Activated CD4-positive, alpha-beta T cell treated with anti-CD3 and anti-CD28 coated beads for 4 hours (primary cell): ENCODE measurements around the gene PLBD1.

Experiments used
- DNase-seq, 2 donors: peaks; one replicate each; pipeline ENCODE4 v3.0.0-alpha.2; 2020

The PLBD1 gene, protein sequence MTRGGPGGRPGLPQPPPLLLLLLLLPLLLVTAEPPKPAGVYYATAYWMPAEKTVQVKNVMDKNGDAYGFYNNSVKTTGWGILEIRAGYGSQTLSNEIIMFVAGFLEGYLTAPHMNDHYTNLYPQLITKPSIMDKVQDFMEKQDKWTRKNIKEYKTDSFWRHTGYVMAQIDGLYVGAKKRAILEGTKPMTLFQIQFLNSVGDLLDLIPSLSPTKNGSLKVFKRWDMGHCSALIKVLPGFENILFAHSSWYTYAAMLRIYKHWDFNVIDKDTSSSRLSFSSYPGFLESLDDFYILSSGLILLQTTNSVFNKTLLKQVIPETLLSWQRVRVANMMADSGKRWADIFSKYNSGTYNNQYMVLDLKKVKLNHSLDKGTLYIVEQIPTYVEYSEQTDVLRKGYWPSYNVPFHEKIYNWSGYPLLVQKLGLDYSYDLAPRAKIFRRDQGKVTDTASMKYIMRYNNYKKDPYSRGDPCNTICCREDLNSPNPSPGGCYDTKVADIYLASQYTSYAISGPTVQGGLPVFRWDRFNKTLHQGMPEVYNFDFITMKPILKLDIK

DNA sequence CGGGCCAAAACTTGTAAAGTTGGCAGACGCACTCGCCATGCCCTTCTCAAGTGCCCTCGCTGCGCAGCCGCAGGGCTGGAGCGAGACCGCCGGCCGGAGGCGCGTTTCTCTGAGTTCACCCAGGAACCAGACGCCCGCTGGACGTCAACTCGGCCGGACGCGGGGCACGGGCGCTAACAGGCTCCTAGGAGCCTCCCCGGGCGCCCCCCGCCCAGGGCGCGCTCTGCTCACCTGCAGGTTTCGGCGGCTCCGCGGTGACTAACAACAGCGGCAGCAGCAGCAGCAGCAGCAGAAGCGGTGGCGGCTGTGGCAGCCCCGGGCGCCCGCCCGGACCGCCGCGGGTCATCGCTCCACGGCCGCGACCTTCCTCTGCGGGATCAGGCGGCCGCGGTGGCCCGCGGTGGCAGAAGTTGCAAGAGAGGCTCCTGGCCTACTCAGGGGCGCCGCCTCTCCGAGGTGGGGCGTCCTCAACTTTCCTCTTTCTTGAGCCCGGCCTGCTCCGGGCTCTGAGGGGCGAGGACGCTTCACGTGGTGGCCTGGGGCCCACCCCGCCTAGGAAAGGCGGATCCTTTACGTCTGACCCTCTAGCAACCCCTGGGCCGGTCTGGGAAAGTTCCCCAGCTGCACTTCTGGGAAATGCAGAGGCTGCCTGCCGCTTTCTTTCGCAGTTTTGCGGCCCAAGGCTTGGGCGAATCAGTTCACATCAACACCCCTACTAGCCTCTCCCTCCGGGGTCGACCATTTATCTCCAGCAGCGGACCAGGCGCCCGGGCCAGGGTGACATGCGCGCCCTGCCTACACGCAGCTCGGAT is at the start of gene PLBD1:
Gene PLBD1 (minus strand): TSS at position 533 of the 812 bp plus-strand sequence. CDS start 187 bp downstream, at position 346.
- no peak for DNase-seq

DNA sequence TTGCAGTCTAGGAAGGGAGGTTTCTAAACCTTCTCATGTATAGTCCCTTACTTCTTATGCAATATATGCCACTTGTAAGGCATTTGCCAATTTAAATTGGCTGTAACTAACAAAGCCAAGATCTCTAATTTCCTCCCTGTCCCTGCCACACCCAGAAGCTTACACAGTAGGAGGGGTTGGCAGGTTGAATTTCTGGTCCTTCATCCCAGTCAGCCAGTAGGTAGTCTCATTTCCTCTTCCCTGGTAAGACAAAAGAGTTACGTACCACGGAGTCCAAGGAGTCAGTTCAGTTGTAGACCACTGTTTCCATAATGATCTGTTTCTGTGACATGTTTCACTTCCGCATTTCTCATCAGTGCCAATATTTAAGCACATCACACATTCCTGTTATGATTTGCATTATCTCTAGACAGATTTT is 47.0 kb upstream of the PLBD1 start:
- no peak for DNase-seq

DNA sequence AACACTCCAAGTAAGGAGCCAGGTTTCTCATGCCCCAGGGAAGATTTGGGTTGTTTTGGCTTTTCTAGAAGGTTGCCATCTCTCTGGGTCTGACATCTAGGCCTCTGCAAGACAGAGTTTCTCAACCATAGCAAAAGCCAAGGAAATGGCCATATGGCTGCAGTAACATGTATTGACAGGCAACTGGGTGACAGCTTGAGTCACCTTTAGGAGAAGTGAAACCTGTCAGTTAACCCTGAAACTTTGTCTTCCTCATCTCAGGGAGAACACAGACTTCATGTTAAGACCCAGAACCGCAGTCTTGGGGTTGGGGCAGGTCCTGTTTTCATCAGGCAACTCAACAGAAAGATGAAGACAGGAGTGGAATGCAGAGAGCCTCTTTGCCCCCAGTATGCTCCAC is 46.0 kb upstream of the PLBD1 start:
- no peak for DNase-seq

DNA sequence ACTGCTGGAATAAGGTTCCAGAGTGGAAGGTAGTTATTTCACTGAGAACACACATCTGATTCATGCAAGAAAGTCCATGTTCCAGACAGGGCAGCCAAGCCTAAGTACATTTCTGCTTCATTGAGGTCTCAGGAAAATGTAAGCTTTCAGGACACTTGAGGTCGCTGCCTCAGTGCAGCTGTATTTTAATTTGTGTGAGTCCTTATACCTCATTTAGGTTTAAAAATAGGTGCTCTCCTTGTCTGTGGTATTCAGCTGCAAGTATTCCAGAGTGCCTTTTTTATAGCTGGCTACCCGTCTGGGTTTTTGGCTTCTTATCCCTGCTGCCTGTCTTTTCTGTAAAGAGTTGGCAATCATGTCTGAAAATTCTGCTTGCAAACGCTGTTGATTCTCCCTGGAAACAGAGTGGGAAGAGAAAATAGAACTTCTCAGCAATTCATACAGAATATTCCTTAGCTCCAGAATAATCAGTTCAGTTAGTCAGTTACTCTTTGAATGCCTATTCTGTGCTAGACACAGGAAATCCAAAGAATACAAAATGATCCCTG is 45.3 kb upstream of the PLBD1 start:
- no peak for DNase-seq

DNA sequence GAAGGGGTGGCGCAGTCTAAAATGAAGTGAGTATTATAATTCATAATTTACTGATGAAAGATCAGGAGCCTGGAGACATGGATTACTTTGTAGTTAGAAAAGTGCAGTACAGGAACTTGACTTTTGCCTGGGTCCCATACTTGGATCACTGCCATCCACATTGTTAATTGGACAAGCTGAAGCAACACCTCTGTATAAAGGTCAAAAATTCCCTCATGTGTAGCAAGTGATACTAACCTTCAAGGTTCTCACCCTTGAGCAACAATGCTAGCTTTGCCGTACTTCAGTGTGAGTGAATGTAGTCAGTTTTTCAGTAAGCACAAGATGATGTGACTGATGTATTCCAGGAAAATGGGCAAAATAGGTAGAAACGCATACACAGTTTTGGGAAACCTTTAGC is 44.6 kb upstream of the PLBD1 start:
- no peak for DNase-seq

DNA sequence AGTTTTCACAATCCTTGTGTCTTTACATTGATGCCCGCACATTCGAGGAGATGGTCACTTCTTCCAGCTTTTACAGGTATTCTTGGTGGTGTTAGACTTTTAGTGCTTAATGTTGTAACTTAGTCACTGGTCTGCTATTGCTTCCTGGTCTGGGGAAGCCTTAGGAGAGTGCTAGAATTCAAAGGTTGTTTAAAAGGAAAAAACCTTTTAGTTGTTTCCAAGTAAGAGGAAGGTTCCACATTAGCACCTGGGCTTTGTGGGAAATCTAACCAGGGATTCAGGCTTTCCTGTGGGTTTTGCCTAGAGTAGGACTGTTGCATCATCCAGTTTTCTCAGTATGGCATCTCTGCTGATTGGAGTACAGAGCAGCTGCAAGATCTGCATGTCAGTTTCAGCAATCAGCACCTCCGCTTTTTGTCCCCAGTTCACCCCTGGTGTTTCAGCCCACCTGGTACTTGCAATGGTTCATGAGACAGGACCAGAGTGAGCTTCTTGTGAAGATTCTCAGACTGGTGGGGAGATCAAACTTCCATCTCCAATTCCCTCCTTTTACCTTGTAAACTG is 44.0 kb upstream of the PLBD1 start:
- DNase-seq: no peak

DNA sequence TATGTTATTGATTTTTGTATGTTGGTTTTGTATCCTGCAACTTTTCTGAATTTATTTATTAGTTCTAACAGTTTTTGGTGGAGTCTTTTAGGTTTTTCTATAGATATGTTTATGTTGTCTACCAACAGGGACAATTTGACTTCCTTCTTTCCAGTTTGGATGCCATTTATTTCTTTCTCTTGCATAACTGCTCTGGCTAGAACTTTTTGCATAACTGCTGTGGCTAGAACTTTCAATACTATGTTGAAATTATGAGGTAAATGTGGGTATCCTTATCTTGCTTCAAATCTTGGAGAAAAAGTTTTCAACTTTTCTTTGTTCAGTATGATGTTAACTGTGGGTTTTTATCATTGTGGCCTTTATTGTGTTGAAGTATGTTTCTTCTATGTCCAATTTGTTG is 39.9 kb upstream of the PLBD1 start:
- no peak for DNase-seq

DNA sequence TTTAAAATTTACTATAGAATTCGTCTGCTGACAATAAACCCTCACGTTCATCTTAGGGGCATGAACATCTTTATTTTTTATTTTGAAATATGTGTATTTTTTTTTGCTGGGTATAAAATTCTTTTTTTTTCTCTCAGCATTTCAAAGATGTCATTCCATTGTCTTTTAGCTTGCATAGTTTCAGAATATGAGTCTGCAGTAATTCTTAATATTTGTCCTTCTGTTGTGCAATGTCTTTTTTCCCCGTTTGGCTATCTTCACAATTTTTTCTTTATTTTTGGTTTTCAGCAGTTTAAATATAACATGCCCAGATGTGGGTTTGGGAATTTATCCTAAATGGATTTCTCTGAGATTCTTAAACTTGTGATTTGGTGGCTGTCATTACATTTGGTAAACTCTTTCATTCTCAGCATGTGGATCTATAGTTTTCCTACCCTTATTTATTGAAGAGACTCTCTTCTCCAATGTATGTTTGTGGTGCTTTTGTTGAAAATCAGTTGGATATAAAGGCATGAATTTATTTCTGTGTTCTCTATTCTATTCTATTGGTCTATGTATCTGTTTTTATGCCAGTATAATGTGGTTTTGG is 37.8 kb upstream of the PLBD1 start:
- no peak for DNase-seq

DNA sequence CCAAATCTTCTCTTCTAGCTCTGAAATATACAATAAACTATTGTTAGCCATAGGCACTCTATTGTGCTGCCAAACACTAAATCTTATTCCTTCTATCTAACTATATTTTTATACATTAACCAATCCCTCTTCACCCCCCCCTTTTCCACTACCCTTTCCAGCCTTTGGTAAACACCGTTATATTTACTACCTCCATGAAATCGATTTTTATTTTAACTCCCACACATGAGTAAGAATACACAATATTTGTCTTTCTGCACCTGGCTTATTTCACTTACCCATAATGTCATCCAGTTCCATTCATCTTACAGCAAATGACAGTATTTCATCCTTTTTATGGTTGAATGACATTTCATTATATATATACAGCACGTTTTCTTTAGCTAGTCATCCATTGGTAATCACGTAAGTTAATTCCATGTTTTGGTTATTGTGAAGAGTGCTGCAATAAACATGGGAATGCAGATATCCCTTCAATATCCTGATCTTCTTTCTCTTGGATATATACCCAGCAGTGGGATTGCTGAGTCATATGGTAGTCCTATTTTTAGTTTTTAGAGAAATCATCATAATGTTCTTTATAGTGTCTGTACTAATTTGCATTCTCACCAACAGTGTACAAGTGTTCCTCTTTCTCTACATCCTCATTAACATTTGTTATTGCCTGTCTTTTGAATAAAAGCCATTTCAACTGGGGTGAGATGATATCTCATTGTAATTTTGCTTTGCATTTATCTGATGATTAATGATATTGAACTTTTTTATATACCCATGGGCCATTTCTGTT is 34.2 kb upstream of the PLBD1 start:
- no peak for DNase-seq

DNA sequence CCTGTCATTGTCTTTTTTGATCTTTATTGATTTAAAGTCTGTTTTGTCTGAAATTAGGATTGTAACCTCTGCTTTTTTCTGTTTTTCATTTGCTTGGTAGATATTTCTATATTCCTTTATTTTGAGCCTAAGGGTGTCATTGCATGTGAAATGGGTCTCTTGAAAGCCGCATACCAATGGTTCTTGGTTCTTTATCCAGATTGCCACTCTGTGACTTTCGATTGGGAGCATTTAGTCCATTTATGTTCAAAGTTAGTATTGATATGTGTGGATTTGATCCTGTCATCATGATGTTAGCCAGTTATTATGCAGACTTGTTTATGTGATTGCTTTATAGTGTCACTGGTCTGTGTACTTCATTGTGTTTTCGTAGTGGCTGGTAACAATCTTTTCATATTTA is 29.8 kb upstream of the PLBD1 start:
- DNase-seq: no peak

DNA sequence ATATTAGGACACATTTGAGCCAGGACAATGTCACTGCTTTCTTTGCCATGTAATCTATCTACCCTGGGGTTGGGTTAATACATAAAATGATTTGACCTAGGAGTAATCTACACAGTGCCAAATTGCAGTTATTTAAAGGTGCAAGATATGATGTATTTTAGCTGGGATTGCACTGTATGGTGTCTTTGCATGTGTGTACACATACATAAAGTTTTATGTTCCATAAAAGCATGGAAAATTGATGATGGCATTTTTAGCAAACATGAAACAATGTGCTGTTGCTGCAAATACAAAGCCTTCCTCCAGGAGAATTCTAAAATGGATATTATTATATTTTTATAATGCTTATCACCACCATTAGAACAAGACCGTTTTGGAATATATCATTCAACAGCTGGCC is 24.0 kb upstream of the PLBD1 start:
- DNase-seq: no peak

DNA sequence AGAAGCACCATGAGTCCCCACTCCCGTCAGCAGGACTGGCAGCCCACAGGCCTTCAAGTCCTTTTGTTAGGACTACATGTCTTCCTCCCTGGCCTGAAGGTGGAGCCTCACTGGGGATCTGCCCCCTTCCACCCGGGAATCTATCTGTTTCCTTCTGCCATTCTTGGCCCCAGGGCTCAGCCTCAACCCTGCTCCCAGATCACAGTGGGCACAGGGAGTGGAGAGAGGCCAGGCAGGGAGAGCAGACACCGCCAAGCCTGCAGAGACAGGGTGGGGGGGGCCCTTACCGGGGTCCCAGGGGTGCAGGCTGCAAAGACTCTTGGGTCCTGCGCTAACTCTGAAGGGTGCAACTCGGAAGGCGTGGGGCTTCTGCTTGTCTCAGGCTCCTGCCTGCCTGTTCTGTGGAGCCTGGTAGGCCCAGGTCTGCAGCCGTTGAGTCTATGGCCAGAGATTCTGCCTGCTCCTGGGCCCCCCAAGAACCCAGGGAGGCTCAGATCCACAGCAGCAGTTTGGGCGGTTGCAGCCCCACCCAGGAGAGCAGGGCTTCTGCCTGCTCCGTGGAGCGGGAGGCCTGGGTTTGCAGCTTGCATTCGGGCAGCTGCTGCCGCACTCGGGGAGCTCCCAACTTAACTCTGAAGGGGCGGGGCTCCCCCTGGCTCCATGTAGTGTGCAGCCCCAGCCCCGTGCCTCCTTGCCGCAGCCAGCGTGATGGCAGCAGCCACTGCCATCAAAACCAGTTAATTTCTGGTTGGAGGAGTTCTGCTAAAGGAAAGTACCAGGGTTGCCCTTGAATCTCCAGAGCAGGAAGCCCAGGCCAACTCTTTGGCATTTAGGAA is 21.7 kb upstream of the PLBD1 start:
- no peak for DNase-seq

DNA sequence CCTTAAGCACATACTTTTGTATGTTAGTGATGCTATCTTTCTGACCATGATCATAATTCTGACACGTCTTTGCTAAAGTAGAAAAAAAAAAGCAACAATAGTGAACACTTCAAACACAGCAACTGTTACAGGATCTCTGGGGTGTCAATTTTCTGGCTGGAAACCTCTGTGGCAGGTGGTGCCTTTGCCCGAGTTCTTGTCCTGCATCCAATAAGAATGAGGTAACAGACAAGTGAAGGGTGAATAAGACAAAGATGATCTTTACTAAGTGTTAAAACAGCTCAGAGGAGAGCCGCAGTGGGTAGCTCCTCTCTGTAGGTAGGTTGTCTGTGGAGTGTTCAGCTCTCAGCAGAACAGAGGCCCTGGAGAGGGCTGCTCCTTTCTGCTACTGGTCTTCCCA is 20.9 kb upstream of the PLBD1 start:
- no peak for DNase-seq

DNA sequence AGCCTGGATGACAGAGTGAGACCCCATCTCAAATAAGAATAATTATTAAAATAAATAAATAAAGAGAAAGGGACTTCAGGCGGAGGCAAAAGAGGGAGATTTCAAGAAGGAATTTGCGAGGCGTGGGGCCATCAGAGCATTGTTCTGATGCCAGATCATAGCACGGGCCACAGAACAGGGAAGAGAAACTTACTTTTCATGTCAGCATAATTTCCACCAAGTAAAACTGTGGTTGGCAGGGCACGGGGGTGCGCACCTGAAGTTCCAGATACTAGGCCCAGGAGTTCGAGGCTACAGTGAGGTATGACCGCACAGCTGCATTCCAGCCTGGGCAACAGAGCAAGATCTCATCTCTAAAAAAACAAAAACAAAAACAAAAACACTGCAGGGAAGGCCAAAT is 11.0 kb upstream of the PLBD1 start:
- no peak for DNase-seq

DNA sequence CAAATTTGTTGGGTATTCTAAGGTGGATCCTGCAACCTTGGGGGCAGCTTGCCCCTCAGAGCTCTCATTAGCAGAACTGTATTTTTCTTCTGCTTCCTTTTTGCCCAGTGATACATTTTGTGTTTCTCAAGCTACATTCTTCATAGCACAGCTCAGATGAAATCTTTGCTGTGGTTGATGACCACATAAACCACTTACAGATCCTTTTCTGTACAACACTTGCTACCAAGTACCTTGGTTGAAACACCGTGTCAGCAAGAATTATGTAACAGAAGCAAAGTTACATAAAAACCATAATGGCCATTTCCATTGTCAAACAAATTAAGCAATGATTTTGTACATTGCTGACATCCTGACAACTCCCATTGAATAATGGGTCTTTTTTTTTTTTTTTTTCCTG is 9.7 kb upstream of the PLBD1 start:
- no peak for DNase-seq

DNA sequence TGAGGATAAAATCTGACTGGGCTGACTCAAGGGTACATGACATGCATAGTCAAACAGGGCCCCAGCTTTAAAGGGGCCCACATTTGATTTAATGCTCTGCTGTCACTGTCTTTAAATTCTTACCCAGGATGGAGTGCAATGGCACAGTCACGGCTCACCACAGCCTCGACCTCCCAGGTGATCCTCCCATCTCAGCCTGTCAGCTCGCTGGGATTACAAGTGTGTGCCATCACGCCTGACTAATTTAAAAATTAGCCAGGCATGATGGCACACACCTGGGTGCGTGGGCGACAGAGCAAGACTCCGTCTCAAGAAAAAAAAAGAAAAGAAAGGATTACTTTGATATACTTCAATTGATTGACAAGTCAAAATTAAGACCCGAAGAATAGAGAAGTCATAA is 9.2 kb upstream of the PLBD1 start:
- no peak for DNase-seq

DNA sequence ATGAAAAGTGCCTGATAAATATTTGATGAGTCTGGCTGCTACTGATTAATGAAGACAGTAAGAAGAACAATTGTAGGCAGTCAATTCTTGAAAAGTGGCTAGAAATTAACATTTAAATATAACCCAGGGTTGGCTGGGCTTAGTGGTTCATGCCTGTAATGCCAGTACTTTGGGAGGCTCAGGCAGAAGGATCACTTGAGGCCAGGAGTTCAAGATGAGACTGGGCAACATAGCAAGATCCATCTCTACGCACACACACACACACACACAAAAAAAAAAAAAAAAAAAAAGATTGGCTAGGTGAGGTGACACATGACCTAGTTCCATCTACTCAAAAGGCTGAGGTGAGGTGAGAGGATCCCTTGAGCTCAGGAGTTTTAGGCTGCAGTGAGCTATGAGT is 7.9 kb upstream of the PLBD1 start:
- no peak for DNase-seq

DNA sequence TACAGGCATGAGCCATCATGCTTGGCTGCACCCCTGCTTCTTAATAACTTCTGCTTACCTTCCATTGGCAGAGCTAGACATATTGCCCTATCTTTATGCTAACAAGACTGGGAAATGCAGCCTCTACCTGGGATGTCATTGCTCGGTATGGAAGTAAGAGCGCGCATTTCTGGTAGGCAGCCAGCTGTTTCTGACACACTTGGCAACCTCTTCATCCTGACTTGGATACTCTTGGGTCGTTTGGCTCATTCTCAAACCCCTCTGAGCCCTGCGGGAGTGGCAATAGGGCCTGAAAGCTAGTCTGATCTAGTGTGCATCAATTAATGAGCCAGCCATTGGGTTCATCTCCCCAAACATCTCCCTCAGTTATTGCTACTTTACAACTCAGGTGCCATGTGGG is 5.4 kb upstream of the PLBD1 start:
- DNase-seq: no peak

DNA sequence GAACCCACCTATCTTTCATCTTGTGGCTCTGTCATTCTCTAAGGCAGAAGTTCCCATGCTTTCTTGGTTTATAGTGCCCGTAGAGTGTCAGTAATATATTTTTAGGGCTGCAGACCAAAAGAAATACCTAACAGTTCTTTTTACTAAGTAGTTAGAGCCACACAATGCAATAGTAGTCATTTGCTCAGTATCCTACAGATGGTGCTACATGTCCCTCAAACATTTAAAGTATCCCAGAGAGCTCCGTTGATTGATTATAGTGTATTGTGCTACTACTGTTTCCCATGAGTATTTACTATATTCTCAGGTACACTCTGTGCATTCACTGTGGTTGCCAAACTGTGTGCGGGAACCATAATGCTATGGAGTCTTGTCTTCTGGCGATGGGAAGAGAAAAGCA is 4.7 kb upstream of the PLBD1 start:
- no peak for DNase-seq

DNA sequence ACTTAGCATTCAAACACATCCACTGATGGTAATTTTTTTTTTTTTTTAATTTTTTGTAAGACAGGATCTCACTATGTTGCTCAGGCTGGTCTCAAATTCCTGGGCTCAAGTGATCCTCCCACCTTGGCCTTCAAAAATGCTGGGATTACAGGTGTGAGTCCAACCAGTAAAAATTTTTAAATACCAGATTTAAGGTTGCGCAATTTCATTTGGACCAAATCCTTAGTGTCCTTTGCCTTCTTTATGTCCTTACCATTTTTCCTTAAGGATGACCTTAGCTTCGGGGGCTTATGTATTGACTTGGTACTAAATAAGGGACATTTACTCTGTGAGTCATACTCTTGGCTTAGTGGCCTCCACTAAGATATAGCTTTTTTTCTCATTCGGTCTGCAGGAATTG is 4.1 kb upstream of the PLBD1 start:
- no peak for DNase-seq

DNA sequence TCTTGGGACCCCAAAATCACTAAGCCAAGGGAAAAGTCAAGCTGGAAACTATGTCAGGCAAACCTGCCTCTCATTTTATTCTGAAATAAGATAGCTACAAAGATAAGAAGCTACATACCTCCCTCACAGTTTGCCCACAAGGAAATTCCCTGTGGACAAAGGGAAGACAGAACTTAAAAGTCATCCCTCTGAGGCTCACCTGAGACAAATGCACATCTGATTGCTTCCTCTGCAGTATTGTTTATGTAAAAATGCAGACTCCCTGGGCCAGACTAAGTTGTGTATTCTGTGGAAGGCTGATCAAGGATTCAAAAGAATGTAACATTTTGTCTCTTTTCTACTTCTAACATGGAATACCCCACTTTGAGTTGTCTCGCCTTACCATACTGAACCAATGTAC is 2.5 kb upstream of the PLBD1 start:
- DNase-seq: no peak
